Measurements from ENCODE around the gene NAT8L.

The NAT8L gene

GRCh38 chr4:2062168-2062807, 3.2 kb downstream of the NAT8L start:
- no peak for DNase-seq (ENCODE audit: low read depth)
- no peak overlapping the region for H3K4me3 ChIP-seq (ENCODE audit: low read length)
- no peak for TF ChIP-seq CTCF (conservative IDR thresholded peaks at IDR 0.05; ENCODE audit: low read length)

- no peak for TF ChIP-seq CTCF (conservative IDR thresholded peaks at IDR 0.05; ENCODE audit: low read length)
These were observed 3.8 kb downstream of the NAT8L start for GRCh38 chr4:2062808-2063524.

GRCh38 chr4:2063557-2064275, 4.6 kb downstream of the NAT8L start:
- DNase-seq (ENCODE audit: low read depth), result no peak
- TF ChIP-seq CTCF (conservative IDR thresholded peaks at IDR 0.05; ENCODE audit: low read length), result no peak
- H3K4me3 ChIP-seq (ENCODE audit: low read length), result no peak overlapping the region

More at GRCh38 chr4:2062808-2063524, 3.8 kb downstream of the NAT8L start:
- DNase-seq (ENCODE audit: low read depth), result no peak
- H3K4me3 ChIP-seq (ENCODE audit: low read length), result no peak overlapping the region

- no peak overlapping the region for H3K4me3 ChIP-seq (ENCODE audit: low read length)
- no peak for DNase-seq (ENCODE audit: low read depth)
- no peak for TF ChIP-seq CTCF (conservative IDR thresholded peaks at IDR 0.05; ENCODE audit: low read length)
These were observed 5.3 kb downstream of the NAT8L start for GRCh38 chr4:2064276-2064991.

DNA sequence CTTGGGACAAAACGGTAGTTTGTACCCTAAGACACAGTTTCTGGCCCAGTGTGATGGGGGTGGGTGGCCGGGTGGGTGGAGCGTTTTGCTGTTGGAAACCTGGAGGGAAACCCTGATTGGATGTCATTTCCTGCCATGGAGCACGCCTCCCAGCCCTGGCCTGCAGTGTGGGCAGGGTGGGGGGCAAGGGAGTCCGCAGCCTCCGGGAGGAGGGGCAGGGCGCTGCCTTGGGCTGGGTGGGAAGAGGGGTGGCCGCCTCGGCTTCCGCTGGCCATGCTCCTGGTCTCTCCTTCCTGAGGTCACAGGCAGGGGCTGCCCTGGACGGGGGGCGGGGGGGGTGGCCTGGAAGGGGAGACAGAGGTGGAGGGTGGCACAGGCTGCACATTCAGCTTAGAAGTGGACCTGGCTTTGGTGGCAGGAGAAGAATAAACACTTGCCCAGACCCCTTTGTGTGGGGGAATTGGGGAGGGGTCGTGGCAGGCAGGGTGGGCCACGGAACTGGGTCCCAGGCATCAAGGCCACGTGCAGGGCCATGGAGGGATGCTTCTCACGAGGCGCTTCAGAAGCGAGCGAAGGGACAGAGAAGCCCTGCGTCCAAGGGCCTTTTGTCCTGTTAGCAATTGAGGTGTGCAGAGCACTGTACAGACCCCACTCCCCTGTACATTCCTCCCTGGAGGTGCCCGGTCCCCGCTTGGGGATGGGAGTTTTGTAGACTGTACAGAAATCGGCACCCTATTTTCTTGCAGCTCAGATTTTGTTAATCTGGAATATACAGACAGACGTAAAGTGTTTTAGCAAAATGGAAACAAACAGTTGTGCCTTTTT, 6.2 kb downstream of the NAT8L start:
- no peak overlapping the region for H3K4me3 ChIP-seq (ENCODE audit: low read length)
- DNase-seq (ENCODE audit: low read depth), result no peak
- no peak for TF ChIP-seq CTCF (conservative IDR thresholded peaks at IDR 0.05; ENCODE audit: low read length)

GRCh38 chr4:2066011-2066551, 7.0 kb downstream of the NAT8L start:
- no peak overlapping the region for H3K4me3 ChIP-seq (ENCODE audit: low read length)
- DNase-seq (ENCODE audit: low read depth), result no peak
- TF ChIP-seq CTCF (conservative IDR thresholded peaks at IDR 0.05; ENCODE audit: low read length), result no peak
